Tibial nerve (tissue), 4 donors: ENCODE results near the gene IPO9. TPM values are rescaled to one million over a fixed set of nuclear protein-coding genes. Genes with fewer than 3 reads are reported as not detected.

ENCODE experiments used
- DNase-seq, 2 donors: peaks; one replicate each; pipeline ENCODE4 v3.0.0-alpha.2; 2019; ENCODE audit warnings: low spot score in 2 of 2
- H3K27ac ChIP-seq, 4 donors: fragments of 200-600 bp; sonication (generic) in 3 of 4; one replicate each; pipeline ENCODE4 v1.5.1; 2017 to 2019; ENCODE audit warnings: mild to moderate bottlenecking in 1 of 4
- H3K27me3 ChIP-seq, 2 donors: fragments of 200-600 bp; sonication (generic) in 1 of 2; one replicate each; pipeline versions ENCODE4 v1.5.1 to v1.6.0; 2017 to 2019
- H3K36me3 ChIP-seq, 3 donors: fragments of 200-600 bp; sonication (generic); one replicate each; pipeline ENCODE4 v1.5.1; 2018 to 2019
- H3K4me1 ChIP-seq, 4 donors: fragments of 200-600 bp; sonication (generic) in 3 of 4; one replicate each; pipeline ENCODE4 v1.5.1; 2017 to 2019
- H3K4me3 ChIP-seq, 4 donors: fragments of 200-600 bp; sonication (generic) in 3 of 4; one replicate each; pipeline ENCODE4 v1.5.1; 2017 to 2019; ENCODE audit warnings: mild to moderate bottlenecking in 1 of 4, moderate library complexity in 1 of 4
- H3K9me3 ChIP-seq, 4 donors: fragments of 200-600 bp; sonication (generic) in 3 of 4; one replicate each; pipeline ENCODE4 v1.5.1; 2017 to 2019
- CTCF ChIP-seq, 5 experiments: fragments of 200-600 bp in 3 of 5; fragments of 450-650 bp in 2 of 5; sonication (generic) in 3 of 5; IDR thresholded peaks; one replicate each; pipeline ENCODE4 v1.5.1; 2016 to 2019; ENCODE audit warnings: antibody characterized with exemption in 5 of 5, mild to moderate bottlenecking in 3 of 5, moderate library complexity in 2 of 5
- EP300 ChIP-seq, 2 donors: sonication (generic); formaldehyde crosslinking; IDR thresholded peaks; one replicate each; pipeline ENCODE4 v1.6.1; 2017; ENCODE audit warnings: antibody characterized with exemption in 2 of 2, mild to moderate bottlenecking in 1 of 2
- POLR2A ChIP-seq, 2 donors: fragments of 450-650 bp; IDR thresholded peaks; one replicate each; pipeline ENCODE4 v1.6.1; 2017; ENCODE audit warnings: antibody characterized with exemption in 2 of 2, mild to moderate bottlenecking in 2 of 2, moderate library complexity in 2 of 2
- WGBS, 2 donors: methylation state at CpG; one replicate each; pipeline ENCODE4 v1.1.5; 2018; 5-methylcytosine and 5-hydroxymethylcytosine counted together
- total RNA-seq, 4 donors: library from RNA; depleted of rRNA; stranded (reverse); fragments of >200 nt; gene quantifications; one replicate each; pipeline ENCODE4 v1.1.0, GENCODE V29; 2016

IPO9 gene
- total RNA-seq, 4 donors from 2014 or later, result 13.3 to 22.1 (median 15.3) TPM

- Histone ChIP-seq H3K27ac (no peak overlapping the region), H3K9me3 (no peaks in the 10 kb centered on the region), H3K4me3 (no peak overlapping the region), H3K27me3 (no peaks in the 10 kb centered on the region), H3K36me3 (peaks cover 3 to 98% (median 22%) of the 10 kb centered on the region in 3 donors), H3K4me1 (no peaks in the 10 kb centered on the region)
- DNase-seq, result no peak
- TF ChIP-seq POLR2A (IDR thresholded peaks at IDR 0.05) (no peak), EP300 (IDR thresholded peaks at IDR 0.05) (no peak)
- WGBS, 2 donors, result 83 to 88% methylated on average over 11 of the region's 11 CpGs
These were observed 20.9 kb upstream of the IPO9 start for GRCh38 chr1:201807958-201808632.

DNA sequence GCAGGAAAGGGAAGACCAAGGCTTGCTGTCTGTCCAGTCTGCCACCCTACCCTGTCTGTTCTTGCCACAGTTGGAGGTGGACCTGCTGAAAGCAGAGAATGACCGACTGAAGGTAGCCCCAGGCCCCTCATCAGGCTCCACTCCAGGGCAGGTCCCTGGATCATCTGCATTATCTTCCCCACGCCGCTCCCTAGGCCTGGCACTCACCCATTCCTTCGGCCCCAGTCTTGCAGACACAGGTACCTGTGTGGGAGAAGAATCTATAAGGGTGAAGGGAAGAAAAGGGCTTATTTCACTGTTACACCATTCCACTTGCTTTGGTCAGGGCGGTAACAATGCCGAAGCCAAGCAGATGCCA is 20.3 kb upstream of the IPO9 start:
- no peaks in the 10 kb centered on the region for H3K9me3 ChIP-seq
- WGBS, 2 donors, result 97 to 98% methylated on average over 6 of the region's 6 CpGs
- TF ChIP-seq CTCF (IDR thresholded peaks at IDR 0.05) (no peak), POLR2A (IDR thresholded peaks at IDR 0.05) (no peak), EP300 (IDR thresholded peaks at IDR 0.05) (no peak)
- no peak overlapping the region for H3K27ac ChIP-seq
- DNase-seq, result no peak
- no peaks in the 10 kb centered on the region for H3K27me3 ChIP-seq
- H3K4me3 ChIP-seq, result no peak overlapping the region
- H3K36me3 ChIP-seq, result peaks cover 3 to 99% (median 22%) of the 10 kb centered on the region in 3 donors
- H3K4me1 ChIP-seq, result no peaks in the 10 kb centered on the region

DNA sequence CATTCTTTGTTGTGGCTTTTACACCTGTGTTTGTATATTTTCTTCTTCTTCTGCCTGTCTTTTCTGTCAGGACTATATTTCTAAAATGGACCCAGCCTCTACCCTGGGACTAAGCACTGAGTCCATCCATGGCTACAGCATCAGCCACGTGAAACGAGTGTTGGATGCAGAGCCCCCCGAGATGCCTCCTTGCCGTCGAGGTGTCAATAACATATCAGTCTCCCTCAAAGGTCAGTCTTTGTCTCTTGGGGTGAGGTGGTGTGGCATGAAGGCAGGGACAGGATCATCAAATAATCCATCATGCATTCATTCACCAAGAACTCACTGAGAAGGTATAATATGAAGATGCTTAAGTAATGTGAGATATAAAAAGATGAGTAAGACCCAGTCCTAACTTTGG is 19.1 kb upstream of the IPO9 start:
- H3K4me1 ChIP-seq, result no peaks in the 10 kb centered on the region
- WGBS, 2 donors, result 92 to 93% methylated on average over 5 of the region's 5 CpGs
- no peaks in the 10 kb centered on the region for H3K9me3 ChIP-seq
- no peaks in the 10 kb centered on the region for H3K27me3 ChIP-seq
- no peak for DNase-seq
- no peak overlapping the region for H3K27ac ChIP-seq
- H3K4me3 ChIP-seq, result no peak overlapping the region
- no peak for TF ChIP-seq EP300 (IDR thresholded peaks at IDR 0.05)
- no peak for TF ChIP-seq POLR2A (IDR thresholded peaks at IDR 0.05)
- TF ChIP-seq CTCF (IDR thresholded peaks at IDR 0.05), result no peak
- H3K36me3 ChIP-seq, result peaks cover 3 to 97% (median 22%) of the 10 kb centered on the region in 3 donors

- Histone ChIP-seq H3K9me3 (no peaks in the 10 kb centered on the region), H3K36me3 (peaks cover 3 to 97% (median 22%) of the 10 kb centered on the region in 3 donors), H3K27ac (no peak overlapping the region), H3K27me3 (no peaks in the 10 kb centered on the region), H3K4me1 (no peaks in the 10 kb centered on the region), H3K4me3 (no peak overlapping the region)
- TF ChIP-seq CTCF (IDR thresholded peaks at IDR 0.05), result no peak
- TF ChIP-seq POLR2A (IDR thresholded peaks at IDR 0.05), result no peak
- TF ChIP-seq EP300 (IDR thresholded peaks at IDR 0.05), result no peak
- DNase-seq, result no peak
- 94 to 96% methylated on average over 17 to 19 of the region's 19 CpGs for WGBS, 2 donors
These were observed 18.3 kb upstream of the IPO9 start for GRCh38 chr1:201810466-201811216.

GRCh38 chr1:201813226-201813625 is 15.7 kb upstream of the IPO9 start:
- peaks cover 3 to 89% (median 28%) of the 10 kb centered on the region in 3 donors for H3K36me3 ChIP-seq

More at GRCh38 chr1:201813226-201813625, 15.7 kb upstream of the IPO9 start:
- DNase-seq, result no peak
- no peaks in the 10 kb centered on the region for H3K4me1 ChIP-seq
- TF ChIP-seq POLR2A (IDR thresholded peaks at IDR 0.05) (no peak), CTCF (IDR thresholded peaks at IDR 0.05) (no peak), EP300 (IDR thresholded peaks at IDR 0.05) (no peak)
- no peaks in the 10 kb centered on the region for H3K27me3 ChIP-seq
- H3K4me3 ChIP-seq, result no peak overlapping the region
- no peak overlapping the region for H3K27ac ChIP-seq
- H3K9me3 ChIP-seq, result no peaks in the 10 kb centered on the region
